ENCODE measurements around the gene FER1L5.
A peak's percentile ranks its signal among the peaks of the same experiment; 100 is the strongest.

Gene FER1L5

GRCh38 chr2:96642564-96643360, at the start of gene FER1L5:
Gene FER1L5 (plus strand): TSS chr2:96642764. CDS start chr2:96642837, 73 bp downstream.
- peak; percentile 10 for DNase-seq (ENCODE audit: low read depth, low spot score)

- DNase-seq (ENCODE audit: low read depth, low spot score): no peak
Measured at GRCh38 chr2:96594282-96594681, 48.3 kb upstream of the FER1L5 start.

GRCh38 chr2:96594691-96595152, 47.8 kb upstream of the FER1L5 start:
- no peak for DNase-seq (ENCODE audit: low read depth, low spot score)

GRCh38 chr2:96596596-96596995, 46.0 kb upstream of the FER1L5 start:
- DNase-seq (ENCODE audit: low read depth, low spot score): no peak

GRCh38 chr2:96599941-96600340, 42.6 kb upstream of the FER1L5 start:
- DNase-seq (ENCODE audit: low read depth, low spot score): no peak

- DNase-seq (ENCODE audit: low read depth, low spot score): no peak
Measured at GRCh38 chr2:96601382-96602292, 40.9 kb upstream of the FER1L5 start.

- peak; percentile 4 for DNase-seq (ENCODE audit: low read depth, low spot score)
Measured at GRCh38 chr2:96602330-96602823, 40.2 kb upstream of the FER1L5 start.

- peak; percentile 50 for DNase-seq (ENCODE audit: low read depth, low spot score)
Measured at GRCh38 chr2:96604104-96604503, 38.5 kb upstream of the FER1L5 start.

- DNase-seq (ENCODE audit: low read depth, low spot score): no peak
Measured at GRCh38 chr2:96608469-96609455, 33.8 kb upstream of the FER1L5 start.

GRCh38 chr2:96616128-96616527, 26.4 kb upstream of the FER1L5 start:
- no peak for DNase-seq (ENCODE audit: low read depth, low spot score)

GRCh38 chr2:96616535-96616934, 26.0 kb upstream of the FER1L5 start:
- DNase-seq (ENCODE audit: low read depth, low spot score): no peak

- no peak for DNase-seq (ENCODE audit: low read depth, low spot score)
Measured at GRCh38 chr2:96617012-96617411, 25.6 kb upstream of the FER1L5 start.

GRCh38 chr2:96618596-96619283, 23.8 kb upstream of the FER1L5 start:
- no peak for DNase-seq (ENCODE audit: low read depth, low spot score)

GRCh38 chr2:96622544-96622943, 20.0 kb upstream of the FER1L5 start:
- no peak for DNase-seq (ENCODE audit: low read depth, low spot score)

GRCh38 chr2:96623116-96623515, 19.4 kb upstream of the FER1L5 start:
- no peak for DNase-seq (ENCODE audit: low read depth, low spot score)

- no peak for DNase-seq (ENCODE audit: low read depth, low spot score)
Measured at GRCh38 chr2:96625571-96626552, 16.7 kb upstream of the FER1L5 start.

- no peak for DNase-seq (ENCODE audit: low read depth, low spot score)
Measured at GRCh38 chr2:96626553-96626942, 16.0 kb upstream of the FER1L5 start.

- DNase-seq (ENCODE audit: low read depth, low spot score): no peak
Measured at GRCh38 chr2:96631804-96632435, 10.6 kb upstream of the FER1L5 start.

GRCh38 chr2:96633641-96634040, 8.9 kb upstream of the FER1L5 start:
- DNase-seq (ENCODE audit: low read depth, low spot score): no peak
